GM23338 (cell line): Measurements from ENCODE around the gene KCNJ2. TPM values are rescaled to one million over a fixed set of nuclear protein-coding genes. Genes with fewer than 3 reads are reported as not detected.

Experiments used
- ATAC-seq: fragments of 200-7000 bp; cut with Tn5 transposase; 3 replicates; pipeline ENCODE4 v1.9.1; 2020
- DNase-seq: peaks from one replicate; pipeline ENCODE4 v3.0.0-alpha.2; 2015; ENCODE audit warnings: low spot score
- H2AFZ ChIP-seq: fragments of 200-600 bp; sonication (generic); 2 replicates; pipeline ENCODE4 v1.8.0; 2016; ENCODE audit warnings: antibody characterized with exemption, mild to moderate bottlenecking, moderate library complexity
- H3F3A ChIP-seq: fragments of 200-600 bp; sonication (generic); replicated peaks from 2 replicates; pipeline ENCODE4 v1.8.0; 2017; ENCODE audit warnings: antibody characterized with exemption, mixed run types, low read depth
- H3K27ac ChIP-seq: fragments of 200-600 bp; sonication (generic); 2 replicates; pipeline ENCODE4 v1.6.1; 2016; ENCODE audit warnings: low read depth
- H3K27me3 ChIP-seq: fragments of 200-600 bp; sonication (generic); 2 replicates; pipeline ENCODE4 v1.8.0; 2016; ENCODE audit warnings: mild to moderate bottlenecking, mixed run types, moderate library complexity; ENCODE audit not compliant: insufficient read depth
- H3K36me3 ChIP-seq: fragments of 200-600 bp; sonication (generic); 2 replicates; pipeline ENCODE4 v1.8.0; 2016; ENCODE audit warnings: mild to moderate bottlenecking; ENCODE audit not compliant: insufficient read depth
- H3K4me1 ChIP-seq: fragments of 200-600 bp; sonication (generic); 2 replicates; pipeline ENCODE4 v1.8.0; 2016; ENCODE audit warnings: mild to moderate bottlenecking, moderate library complexity; ENCODE audit not compliant: insufficient read depth
- H3K4me2 ChIP-seq: fragments of 200-600 bp; sonication (generic); 2 replicates; pipeline ENCODE4 v1.7.1; 2017; ENCODE audit warnings: mixed run types
- H3K4me3 ChIP-seq: fragments of 200-600 bp; sonication (generic); 2 replicates; pipeline ENCODE4 v1.6.1; 2016; ENCODE audit warnings: mixed run types
- H3K79me2 ChIP-seq: fragments of 200-600 bp; sonication (generic); replicated peaks from 2 replicates; pipeline ENCODE4 v1.8.0; 2017; ENCODE audit warnings: mild to moderate bottlenecking; ENCODE audit not compliant: insufficient read depth
- H3K9me2 ChIP-seq: fragments of 200-600 bp; sonication (generic); 2 replicates; pipeline ENCODE4 v1.8.0; 2017; ENCODE audit not compliant: insufficient read depth
- H4K20me1 ChIP-seq: fragments of 200-600 bp; sonication (generic); replicated peaks from 2 replicates; pipeline ENCODE4 v1.8.0; 2017; ENCODE audit warnings: mild to moderate bottlenecking; ENCODE audit not compliant: insufficient read depth
- H3K27ac Mint-ChIP-seq: 2 replicates; pipeline ENCODE4 v1.8.0; 2020; ENCODE audit warnings: inconsistent platforms, mild to moderate bottlenecking, moderate library complexity, mixed read lengths
- H3K27me3 Mint-ChIP-seq: 3 replicates; pipeline ENCODE4 v1.8.0; 2022; ENCODE audit warnings: low read depth, mild to moderate bottlenecking, moderate library complexity, mixed read lengths, inconsistent platforms; ENCODE audit not compliant: insufficient read depth, poor library complexity
- H3K36me3 Mint-ChIP-seq: 3 replicates; pipeline ENCODE4 v1.8.0; 2021; ENCODE audit warnings: low read depth, mild to moderate bottlenecking, inconsistent platforms, moderate library complexity, mixed read lengths
- H3K4me1 Mint-ChIP-seq: 3 replicates; pipeline ENCODE4 v1.8.0; 2020; ENCODE audit warnings: mild to moderate bottlenecking, inconsistent platforms, mixed read lengths
- H3K4me3 Mint-ChIP-seq: 3 replicates; pipeline ENCODE4 v1.8.0; 2021; ENCODE audit warnings: moderate library complexity, mild to moderate bottlenecking, inconsistent platforms, mixed read lengths
- H3K9me3 Mint-ChIP-seq: 3 replicates; pipeline ENCODE4 v1.8.0; 2020; ENCODE audit warnings: moderate library complexity, mild to moderate bottlenecking, inconsistent platforms, mixed read lengths
- CREB1 ChIP-seq: fragments of 250-450 bp; sonication (Bioruptor Pico); IDR thresholded peaks from 2 replicates; pipeline ENCODE4 v1.5.0; 2020; ENCODE audit warnings: low read depth, mild to moderate bottlenecking, moderate library complexity
- CTCF ChIP-seq, 2 experiments: fragments of 200-600 bp in 1 of 2; sonication (generic) in 1 of 2; conservative IDR thresholded peaks; 2 replicates each; pipeline versions ENCODE4 v1.5.1 to v1.6.1; 2016 to 2017; ENCODE audit warnings: antibody characterized with exemption in 2 of 2, low read depth in 2 of 2, mild to moderate bottlenecking in 2 of 2, moderate library complexity in 1 of 2
- ETS1 ChIP-seq: IDR thresholded peaks from 2 replicates; pipeline ENCODE4 v1.6.1; 2016; ENCODE audit warnings: antibody characterized with exemption
- EZH2 ChIP-seq: fragments of 200-600 bp; sonication (generic); IDR thresholded peaks from one replicate; pipeline ENCODE4 v1.8.0; 2017; ENCODE audit warnings: antibody characterized with exemption, mild to moderate bottlenecking, low read depth; ENCODE audit not compliant: unreplicated experiment
- EZH2phosphoT487 ChIP-seq: fragments of 200-600 bp; sonication (generic); IDR thresholded peaks from one replicate; pipeline ENCODE4 v1.8.1; 2018; ENCODE audit warnings: antibody characterized with exemption; ENCODE audit not compliant: unreplicated experiment
- JUNB ChIP-seq: IDR thresholded peaks from one replicate; pipeline ENCODE4 v1.6.1; 2016; ENCODE audit warnings: antibody characterized with exemption; ENCODE audit not compliant: unreplicated experiment
- NANOG ChIP-seq: IDR thresholded peaks from 2 replicates; pipeline ENCODE4 v1.6.1; 2016; ENCODE audit warnings: antibody characterized with exemption, borderline replicate concordance
- POLR2AphosphoS5 ChIP-seq: IDR thresholded peaks from 2 replicates; pipeline ENCODE4 v1.6.1; 2016; ENCODE audit warnings: antibody characterized with exemption, low read depth
- REST ChIP-seq: IDR thresholded peaks from one replicate; pipeline ENCODE4 v1.6.1; 2018; ENCODE audit warnings: antibody characterized with exemption; ENCODE audit not compliant: unreplicated experiment
- STAT1 ChIP-seq: IDR thresholded peaks from one replicate; pipeline ENCODE4 v1.6.1; 2016; ENCODE audit warnings: antibody characterized with exemption; ENCODE audit not compliant: unreplicated experiment
- ZNF114 ChIP-seq: fragments of 250-450 bp; sonication (Bioruptor Pico); IDR thresholded peaks from 2 replicates; pipeline ENCODE4 v1.5.0; 2020; ENCODE audit warnings: mild to moderate bottlenecking, moderate library complexity
- ZNF331 ChIP-seq: fragments of 250-450 bp; sonication (Bioruptor Pico); IDR thresholded peaks from 2 replicates; pipeline ENCODE4 v1.5.0; 2020; ENCODE audit warnings: low read depth, mild to moderate bottlenecking, moderate library complexity
- ZNF462 ChIP-seq: fragments of 250-450 bp; sonication (Bioruptor Pico); IDR thresholded peaks from 2 replicates; pipeline ENCODE4 v1.5.0; 2020; ENCODE audit warnings: mild to moderate bottlenecking, moderate library complexity
- polyA plus RNA-seq: library from polyadenylated mRNA; unstranded; fragments of >200 nt; fragmentation: Nextera tagmentation; extraction: Ambion mirVana; gene quantifications from 2 replicates; pipeline ENCODE4 v1.2.1, GENCODE V29; 2016
- total RNA-seq: library from RNA; depleted of rRNA; stranded (reverse); fragments of >200 nt; shearing (Covaris generic); gene quantifications from 2 replicates; pipeline ENCODE4 v1.2.3, GENCODE V29; 2014

Gene KCNJ2
- total and polyA plus RNA-seq, 2 experiments from 2014 or later, result 2.1 to 4.4 TPM

- Mint-ChIP-seq H3K27me3 (no peaks in the 10 kb centered on the region), H3K27ac (no peak overlapping the region), H3K4me3 (no peak overlapping the region), H3K9me3 (no peaks in the 10 kb centered on the region), H3K36me3 (no peaks in the 10 kb centered on the region), H3K4me1 (no peaks in the 10 kb centered on the region; the same call in none of the 3 replicates)
- Histone ChIP-seq H3F3A (no peaks in the 10 kb centered on the region), H2AFZ (peak overlapping the region; percentile 57; the same call in 1 of the 2 replicates), H3K4me1 (no peaks in the 10 kb centered on the region), H3K4me3 (no peak overlapping the region), H3K27me3 (no peaks in the 10 kb centered on the region), H3K27ac (no peak overlapping the region), H3K4me2 (no peak overlapping the region), H3K79me2 (no peaks in the 10 kb centered on the region), H4K20me1 (no peaks in the 10 kb centered on the region), H3K36me3 (no peaks in the 10 kb centered on the region), H3K9me2 (no peaks in the 10 kb centered on the region)
- TF ChIP-seq POLR2AphosphoS5 (no peak), JUNB (no peak), REST (no peak), EZH2phosphoT487 (no peak), NANOG (no peak), ZNF114 (CRISPR knock-in tag) (no peak), STAT1 (no peak), ZNF331 (CRISPR knock-in tag) (no peak), EZH2 (no peak), CTCF (conservative IDR thresholded peaks at IDR 0.05; ENCODE audit: low read depth in 2 of 2) (no peak), ETS1 (no peak), ZNF462 (CRISPR knock-in tag) (no peak), CREB1 (CRISPR knock-in tag) (no peak)
- no peak for DNase-seq
- no peak for ATAC-seq
Measured at GRCh38 chr17:70202840-70203239, 33.5 kb downstream of the KCNJ2 start.
